Measurements from ENCODE around the gene G6PC3.

Gene G6PC3

GRCh38 chr17:44065668-44066203, 4.8 kb upstream of the G6PC3 start:
- TF ChIP-seq, protein P1, sequence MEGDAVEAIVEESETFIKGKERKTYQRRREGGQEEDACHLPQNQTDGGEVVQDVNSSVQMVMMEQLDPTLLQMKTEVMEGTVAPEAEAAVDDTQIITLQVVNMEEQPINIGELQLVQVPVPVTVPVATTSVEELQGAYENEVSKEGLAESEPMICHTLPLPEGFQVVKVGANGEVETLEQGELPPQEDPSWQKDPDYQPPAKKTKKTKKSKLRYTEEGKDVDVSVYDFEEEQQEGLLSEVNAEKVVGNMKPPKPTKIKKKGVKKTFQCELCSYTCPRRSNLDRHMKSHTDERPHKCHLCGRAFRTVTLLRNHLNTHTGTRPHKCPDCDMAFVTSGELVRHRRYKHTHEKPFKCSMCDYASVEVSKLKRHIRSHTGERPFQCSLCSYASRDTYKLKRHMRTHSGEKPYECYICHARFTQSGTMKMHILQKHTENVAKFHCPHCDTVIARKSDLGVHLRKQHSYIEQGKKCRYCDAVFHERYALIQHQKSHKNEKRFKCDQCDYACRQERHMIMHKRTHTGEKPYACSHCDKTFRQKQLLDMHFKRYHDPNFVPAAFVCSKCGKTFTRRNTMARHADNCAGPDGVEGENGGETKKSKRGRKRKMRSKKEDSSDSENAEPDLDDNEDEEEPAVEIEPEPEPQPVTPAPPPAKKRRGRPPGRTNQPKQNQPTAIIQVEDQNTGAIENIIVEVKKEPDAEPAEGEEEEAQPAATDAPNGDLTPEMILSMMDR (IDR thresholded peaks at IDR 0.05): no peak

GRCh38 chr17:44066204-44066930, 4.2 kb upstream of the G6PC3 start, which contains the start of gene LSM12:
TSS of gene LSM12 (minus strand) at chr17:44066671. CDS start at chr17:44066587, 84 bp downstream.
- TF ChIP-seq, protein P1 (IDR thresholded peaks at IDR 0.05): no peak

GRCh38 chr17:44067545-44067940, 3.0 kb upstream of the G6PC3 start:
- TF ChIP-seq, protein P1 (IDR thresholded peaks at IDR 0.05): no peak

DNA sequence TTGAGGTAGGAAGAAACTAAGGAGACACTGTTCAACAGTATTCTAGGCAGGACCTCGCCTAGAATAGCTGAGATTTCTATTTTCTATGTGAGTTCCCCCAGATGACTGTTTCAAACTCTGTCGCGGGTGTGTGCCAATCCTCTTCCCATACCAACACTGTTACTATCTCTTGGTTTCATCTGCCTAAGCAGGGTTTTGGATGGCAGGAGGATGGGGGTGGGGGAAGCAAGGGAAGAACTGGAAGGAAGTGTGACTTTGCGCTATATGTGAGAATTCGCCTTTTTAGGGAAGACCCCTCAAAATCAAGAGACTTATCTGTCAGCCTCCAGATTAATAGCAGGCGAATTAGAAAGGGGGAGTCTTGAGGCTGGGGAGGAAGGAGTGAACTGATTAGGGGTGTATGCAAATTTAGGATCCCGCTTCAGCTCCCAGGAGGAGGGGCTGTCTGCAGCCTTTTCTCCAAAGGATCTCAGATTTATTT, 521 bp upstream of the G6PC3 start:
- TF ChIP-seq, protein P1 (IDR thresholded peaks at IDR 0.05): no peak

DNA sequence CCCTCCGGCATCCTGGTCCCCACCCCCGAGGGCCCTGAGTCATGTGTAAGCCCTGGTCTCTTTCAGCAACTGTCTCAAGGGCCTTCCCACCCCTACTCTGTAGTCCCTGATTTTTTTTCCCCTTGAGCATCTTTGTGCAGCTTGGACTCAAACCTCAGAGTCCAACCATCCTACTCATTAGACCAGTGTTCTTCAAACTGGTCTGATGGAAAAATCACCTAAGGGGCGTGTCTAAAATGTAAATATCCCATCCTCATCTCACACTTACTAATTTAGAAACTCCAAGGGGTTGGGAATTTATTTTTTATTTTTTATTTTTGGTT, 624 bp downstream of the G6PC3 start:
- TF ChIP-seq, protein P1 (IDR thresholded peaks at IDR 0.05): no peak

GRCh38 chr17:44071772-44072171, 1.2 kb downstream of the G6PC3 start:
- TF ChIP-seq, protein P1 (IDR thresholded peaks at IDR 0.05): no peak

GRCh38 chr17:44074231-44074910, 3.8 kb downstream of the G6PC3 start:
- TF ChIP-seq, protein P1 (IDR thresholded peaks at IDR 0.05): no peak

All from LNCAP (cell line).